K562 (cell line): ENCODE data around the gene NDUFB3. TPM values are rescaled to one million over a fixed set of nuclear protein-coding genes. Genes with fewer than 3 reads are reported as not detected.
A peak's percentile ranks its signal among the peaks of the same experiment; 100 is the strongest.

ENCODE experiments used
- ARHGAP35 ChIP-seq: fragments of 450-650 bp; IDR thresholded peaks from 2 replicates; pipeline ENCODE4 v1.6.1; 2018; ENCODE audit not compliant: partially characterized antibody
- CREB5 ChIP-seq: fragments of 250-450 bp; sonication (Bioruptor Pico); IDR thresholded peaks from 2 replicates; pipeline ENCODE4 v1.5.0; 2020; ENCODE audit warnings: mild to moderate bottlenecking
- HMG20B ChIP-seq: fragments of 250-450 bp; sonication (Bioruptor Pico); IDR thresholded peaks from 2 replicates; pipeline ENCODE4 v1.5.0; 2021; ENCODE audit warnings: mild to moderate bottlenecking
- HNRNPL ChIP-seq: fragments of 200-400 bp; formaldehyde crosslinking; IDR thresholded peaks from 2 replicates; pipeline ENCODE4 v1.6.1; 2017; ENCODE audit warnings: low read depth, mild to moderate bottlenecking, low read length
- HSF4 ChIP-seq: fragments of 250-450 bp; sonication (Bioruptor Pico); IDR thresholded peaks from 2 replicates; pipeline ENCODE4 v2.1.2; 2022; ENCODE audit warnings: mild to moderate bottlenecking, moderate library complexity, borderline replicate concordance
- NCOA2 ChIP-seq, 2 experiments: fragments of 450-650 bp; IDR thresholded peaks; 2 replicates each; pipeline ENCODE4 v1.6.1; 2018; ENCODE audit warnings: mild to moderate bottlenecking in 2 of 2, moderate library complexity in 1 of 2; ENCODE audit not compliant: partially characterized antibody in 2 of 2
- NFXL1 ChIP-seq: fragments of 450-650 bp; formaldehyde crosslinking; IDR thresholded peaks from 2 replicates; pipeline ENCODE4 v1.4.0; 2021; ENCODE audit warnings: mild to moderate bottlenecking
- OTX1 ChIP-seq: fragments of 450-650 bp; formaldehyde crosslinking; IDR thresholded peaks from 2 replicates; pipeline ENCODE4 v1.4.0; 2022; ENCODE audit warnings: mild to moderate bottlenecking
- PHF20 ChIP-seq: fragments of 450-650 bp; IDR thresholded peaks from 2 replicates; pipeline ENCODE4 v1.6.1; 2018; ENCODE audit not compliant: partially characterized antibody
- RB1 ChIP-seq: fragments of 450-650 bp; IDR thresholded peaks from 2 replicates; pipeline ENCODE4 v1.6.1; 2017; ENCODE audit warnings: low read depth, mild to moderate bottlenecking
- RBM39 ChIP-seq: fragments of 200-400 bp; formaldehyde crosslinking; optimal IDR thresholded peaks from 2 replicates; pipeline ENCODE3; 2018; ENCODE audit warnings: low read depth, low read length
- RREB1 ChIP-seq: fragments of 250-450 bp; sonication (Bioruptor Pico); IDR thresholded peaks from 2 replicates; pipeline ENCODE4 v1.4.0; 2020
- SMARCA4 ChIP-seq: fragments of 450-650 bp; IDR thresholded peaks from 2 replicates; pipeline ENCODE4 v1.6.1; 2016
- ZBTB7A ChIP-seq: IDR thresholded peaks from 2 replicates; pipeline ENCODE4 v1.6.1; 2011; ENCODE audit warnings: low read depth, mild to moderate bottlenecking, low read length, moderate library complexity, borderline replicate concordance; ENCODE audit not compliant: control insufficient read depth
- ZNF143 ChIP-seq: sonication (generic); formaldehyde crosslinking; IDR thresholded peaks from 2 replicates; pipeline ENCODE4 v1.9.0; 2022; ENCODE audit warnings: mild to moderate bottlenecking, missing genetic modification reagents
- ZNF197 ChIP-seq: fragments of 200-800 bp; sonication (Bioruptor generic); IDR thresholded peaks from 2 replicates; pipeline ENCODE4 v1.6.1; 2016; ENCODE audit warnings: low read depth, missing genetic modification characterization, missing compliant biosample characterization
- polyA plus RNA-seq, 8 experiments: library from polyadenylated mRNA; depleted of rRNA in 4 of 8; stranded (reverse) in 5 of 8; unstranded in 3 of 8; fragments of >200 nt; fragmentation: Nextera tagmentation in 2 of 8; fragmentation: Illumina TruSeq in 1 of 8; extraction: Ambion mirVana in 2 of 8; extraction: Trizol in 1 of 8; gene quantifications; 2 replicates each; pipeline versions ENCODE4 v1.2.1 to v1.2.3, GENCODE V29; 2011 to 2014; ENCODE audit warnings: inconsistent platforms in 1 of 8, missing spikeins in 1 of 8
- total RNA-seq, 7 experiments: library from RNA; depleted of rRNA in 6 of 7; stranded (reverse); fragments of >200 nt in 6 of 7; fragmentation: Illumina TruSeq in 2 of 7; extraction: Trizol in 2 of 7; gene quantifications; 2 replicates each; pipeline versions ENCODE4 v1.2.1 to v1.2.3, GENCODE V29; 2011 to 2021; ENCODE audit warnings: low replicate concordance in 1 of 7
- TF ChIP-seq, protein P1 (sequence below): fragments of 250-450 bp; sonication (Bioruptor Pico); IDR thresholded peaks from 2 replicates; pipeline ENCODE4 v1.5.0; 2021; ENCODE audit warnings: mild to moderate bottlenecking, borderline replicate concordance

NDUFB3 gene
- total and polyA plus RNA-seq, 9 of the 15 experiments (the other 6 are each of a cell fraction or from before 2014, with no cell fraction given): 126 to 786 (median 156) TPM

DNA sequence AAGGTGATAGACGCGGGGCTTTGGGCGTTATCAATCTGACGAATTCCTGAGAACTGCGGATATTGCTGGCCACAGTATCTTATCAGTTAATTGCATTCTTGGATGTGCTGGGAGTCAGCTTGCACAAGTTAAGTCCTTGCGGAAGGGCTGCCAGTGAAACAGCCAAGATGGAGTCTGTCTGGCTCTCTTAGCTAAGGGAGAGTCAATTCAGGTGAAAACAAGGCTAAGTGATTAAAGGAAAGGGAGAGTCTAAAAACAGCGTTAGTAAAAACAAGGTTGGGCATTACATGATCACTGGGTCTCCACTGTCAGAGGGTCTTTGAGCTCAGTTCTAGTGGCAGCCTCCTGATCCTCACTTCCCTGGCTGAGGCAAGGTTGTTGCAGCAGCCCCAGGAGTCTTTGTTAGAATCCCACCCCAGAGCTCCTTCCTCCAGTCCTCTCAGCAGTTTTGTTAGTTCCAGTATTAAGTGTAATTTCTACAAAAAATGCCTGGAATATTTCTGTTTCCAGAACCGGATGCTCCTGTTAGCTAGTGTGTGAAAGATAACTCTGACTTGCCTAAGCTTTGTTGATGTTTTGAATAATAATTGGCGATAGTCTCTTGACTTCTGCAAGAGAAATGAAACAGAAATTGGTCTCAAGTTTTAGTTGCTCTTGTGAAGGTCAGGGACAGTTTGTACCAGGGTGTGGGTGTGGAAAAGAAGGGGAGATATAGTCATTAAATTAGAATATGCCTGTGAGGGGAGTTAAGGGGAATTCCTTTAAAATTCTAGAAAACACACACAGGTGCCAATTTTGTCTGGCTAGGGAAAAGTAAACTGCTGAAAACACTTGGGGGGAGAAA is 54.7 kb downstream of the NDUFB3 start (continued):
- TF ChIP-seq RB1 (no peak), ARHGAP35 (no peak), HNRNPL (no peak), RBM39 (no peak), ZNF143 (CRISPR knock-in tag) (no peak), ZNF197 (peak; percentile 99), HMG20B (CRISPR knock-in tag) (peak; percentile 80), SMARCA4 (no peak), CREB5 (CRISPR knock-in tag) (peak; percentile 95), NCOA2 (IDR thresholded peaks at IDR 0.05; ENCODE audit: partially characterized antibody in 2 of 2) (no peak), ZBTB7A (no peak), OTX1 (CRISPR knock-in tag) (peak; percentile 98), NFXL1 (CRISPR knock-in tag) (peak; percentile 93), PHF20 (no peak), HSF4 (CRISPR knock-in tag) (peak; percentile 99), RREB1 (peak; percentile 99)
- TF ChIP-seq, protein P1, sequence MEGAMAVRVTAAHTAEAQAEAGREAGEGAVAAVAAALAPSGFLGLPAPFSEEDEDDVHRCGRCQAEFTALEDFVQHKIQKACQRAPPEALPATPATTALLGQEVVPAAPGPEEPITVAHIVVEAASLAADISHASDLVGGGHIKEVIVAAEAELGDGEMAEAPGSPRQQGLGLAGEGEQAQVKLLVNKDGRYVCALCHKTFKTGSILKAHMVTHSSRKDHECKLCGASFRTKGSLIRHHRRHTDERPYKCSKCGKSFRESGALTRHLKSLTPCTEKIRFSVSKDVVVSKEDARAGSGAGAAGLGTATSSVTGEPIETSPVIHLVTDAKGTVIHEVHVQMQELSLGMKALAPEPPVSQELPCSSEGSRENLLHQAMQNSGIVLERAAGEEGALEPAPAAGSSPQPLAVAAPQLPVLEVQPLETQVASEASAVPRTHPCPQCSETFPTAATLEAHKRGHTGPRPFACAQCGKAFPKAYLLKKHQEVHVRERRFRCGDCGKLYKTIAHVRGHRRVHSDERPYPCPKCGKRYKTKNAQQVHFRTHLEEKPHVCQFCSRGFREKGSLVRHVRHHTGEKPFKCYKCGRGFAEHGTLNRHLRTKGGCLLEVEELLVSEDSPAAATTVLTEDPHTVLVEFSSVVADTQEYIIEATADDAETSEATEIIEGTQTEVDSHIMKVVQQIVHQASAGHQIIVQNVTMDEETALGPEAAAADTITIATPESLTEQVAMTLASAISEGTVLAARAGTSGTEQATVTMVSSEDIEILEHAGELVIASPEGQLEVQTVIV: peak; percentile 82
